Measurements from ENCODE around the gene ARHGAP22. TPM values are rescaled to one million over a fixed set of nuclear protein-coding genes. Genes with fewer than 3 reads are reported as not detected.

ARHGAP22 gene
- total RNA-seq, 1 experiment from 2014 or later = 1.8 TPM

GRCh38 chr10:48527756-48528155 lies 77.1 kb downstream of the ARHGAP22 start:
- BruUV-seq (replicated peaks) = no TSS peak

GRCh38 chr10:48526846-48527505 lies 77.9 kb downstream of the ARHGAP22 start:
- Histone ChIP-seq H3K9me3 (ENCODE audit: control insufficient read depth, insufficient read depth, low read depth, low read length) (no peaks in the 10 kb centered on the region), H3K27me3 (ENCODE audit: control insufficient read depth, insufficient read depth, low read length) (peaks cover 28% of the 10 kb centered on the region), H3K27ac (ENCODE audit: low read length) (no peak overlapping the region), H3K4me1 (ENCODE audit: control insufficient read depth, insufficient read depth, low read length) (0 out of 2 replicates have a peak, but pooled peaks cover 4% of the 10 kb centered on the region), H3K36me3 (ENCODE audit: control insufficient read depth, insufficient read depth, low read length) (no peaks in the 10 kb centered on the region; the same call in 1 of the 2 replicates), H3K4me3 (ENCODE audit: low read depth in 2 of 2, low read length in 2 of 2) (no peak overlapping the region)
- intact Hi-C loops (cut with micrococcal nuclease; ENCODE audit: unreplicated experiment) (no loop called here), in situ Hi-C loops (cut with HindIII; ENCODE audit: low pct_unique_long_range_greater_than_20kb, low sequenced_read_pairs) (no loop called here)
- no TSS peak for BruUV-seq (replicated peaks)
- POLR2A ChIA-PET = no interaction called here
- no peak for DNase-seq (ENCODE audit: low read depth, low spot score)
- TF ChIP-seq CTCF (IDR thresholded peaks at IDR 0.05) = no peak
- no peak for TF ChIP-seq SIN3A (IDR thresholded peaks at IDR 0.05; ENCODE audit: borderline replicate concordance, insufficient read depth, low read depth, low read length)
- no peak for TF ChIP-seq TCF7L2 (IDR thresholded peaks at IDR 0.05; ENCODE audit: low read depth, low read length)
- TF ChIP-seq, protein P1, sequence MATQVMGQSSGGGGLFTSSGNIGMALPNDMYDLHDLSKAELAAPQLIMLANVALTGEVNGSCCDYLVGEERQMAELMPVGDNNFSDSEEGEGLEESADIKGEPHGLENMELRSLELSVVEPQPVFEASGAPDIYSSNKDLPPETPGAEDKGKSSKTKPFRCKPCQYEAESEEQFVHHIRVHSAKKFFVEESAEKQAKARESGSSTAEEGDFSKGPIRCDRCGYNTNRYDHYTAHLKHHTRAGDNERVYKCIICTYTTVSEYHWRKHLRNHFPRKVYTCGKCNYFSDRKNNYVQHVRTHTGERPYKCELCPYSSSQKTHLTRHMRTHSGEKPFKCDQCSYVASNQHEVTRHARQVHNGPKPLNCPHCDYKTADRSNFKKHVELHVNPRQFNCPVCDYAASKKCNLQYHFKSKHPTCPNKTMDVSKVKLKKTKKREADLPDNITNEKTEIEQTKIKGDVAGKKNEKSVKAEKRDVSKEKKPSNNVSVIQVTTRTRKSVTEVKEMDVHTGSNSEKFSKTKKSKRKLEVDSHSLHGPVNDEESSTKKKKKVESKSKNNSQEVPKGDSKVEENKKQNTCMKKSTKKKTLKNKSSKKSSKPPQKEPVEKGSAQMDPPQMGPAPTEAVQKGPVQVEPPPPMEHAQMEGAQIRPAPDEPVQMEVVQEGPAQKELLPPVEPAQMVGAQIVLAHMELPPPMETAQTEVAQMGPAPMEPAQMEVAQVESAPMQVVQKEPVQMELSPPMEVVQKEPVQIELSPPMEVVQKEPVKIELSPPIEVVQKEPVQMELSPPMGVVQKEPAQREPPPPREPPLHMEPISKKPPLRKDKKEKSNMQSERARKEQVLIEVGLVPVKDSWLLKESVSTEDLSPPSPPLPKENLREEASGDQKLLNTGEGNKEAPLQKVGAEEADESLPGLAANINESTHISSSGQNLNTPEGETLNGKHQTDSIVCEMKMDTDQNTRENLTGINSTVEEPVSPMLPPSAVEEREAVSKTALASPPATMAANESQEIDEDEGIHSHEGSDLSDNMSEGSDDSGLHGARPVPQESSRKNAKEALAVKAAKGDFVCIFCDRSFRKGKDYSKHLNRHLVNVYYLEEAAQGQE (IDR thresholded peaks at IDR 0.05; ENCODE audit: insufficient read depth in 1 of 2, low read depth in 2 of 2, low read length in 1 of 2) = no peak
- no peak for TF ChIP-seq POLR2AphosphoS5 (IDR thresholded peaks at IDR 0.05; ENCODE audit: low read depth, low read length)
- CTCF ChIA-PET = no interaction called here
- no peak for ATAC-seq

More at GRCh38 chr10:48527756-48528155, 77.1 kb downstream of the ARHGAP22 start:
- peaks cover 26% of the 10 kb centered on the region for H3K27me3 ChIP-seq (ENCODE audit: control insufficient read depth, insufficient read depth, low read length)
- ChIA-PET CTCF (no interaction called here), POLR2A (no interaction called here)
- ATAC-seq (no peak), DNase-seq (ENCODE audit: low read depth, low spot score) (no peak)
- no peak overlapping the region for H3K4me3 ChIP-seq (ENCODE audit: low read depth in 2 of 2, low read length in 2 of 2)
- in situ Hi-C loops (cut with HindIII; ENCODE audit: low pct_unique_long_range_greater_than_20kb, low sequenced_read_pairs) = no loop called here
- 0 out of 2 replicates have a peak, but pooled peaks cover 4% of the 10 kb centered on the region for H3K4me1 ChIP-seq (ENCODE audit: control insufficient read depth, insufficient read depth, low read length)
- H3K36me3 ChIP-seq (ENCODE audit: control insufficient read depth, insufficient read depth, low read length) = no peaks in the 10 kb centered on the region; the same call in 1 of the 2 replicates
- TF ChIP-seq SIN3A (IDR thresholded peaks at IDR 0.05; ENCODE audit: borderline replicate concordance, insufficient read depth, low read depth, low read length) (no peak), TCF7L2 (IDR thresholded peaks at IDR 0.05; ENCODE audit: low read depth, low read length) (no peak), CTCF (IDR thresholded peaks at IDR 0.05) (no peak), POLR2AphosphoS5 (IDR thresholded peaks at IDR 0.05; ENCODE audit: low read depth, low read length) (no peak)
- TF ChIP-seq, protein P1 (IDR thresholded peaks at IDR 0.05; ENCODE audit: insufficient read depth in 1 of 2, low read depth in 2 of 2, low read length in 1 of 2) = no peak
- no peaks in the 10 kb centered on the region for H3K9me3 ChIP-seq (ENCODE audit: control insufficient read depth, insufficient read depth, low read depth, low read length)
- intact Hi-C loops (cut with micrococcal nuclease; ENCODE audit: unreplicated experiment) = no loop called here
- H3K27ac ChIP-seq (ENCODE audit: low read length) = no peak overlapping the region
